ENCODE results near the gene TAPBP. TPM values are rescaled to one million over a fixed set of nuclear protein-coding genes. Genes with fewer than 3 reads are reported as not detected.
A peak's percentile ranks its signal among the peaks of the same experiment; 100 is the strongest.

Gene TAPBP
- polyA plus RNA-seq, 1 donor: 90.9 TPM

DNA sequence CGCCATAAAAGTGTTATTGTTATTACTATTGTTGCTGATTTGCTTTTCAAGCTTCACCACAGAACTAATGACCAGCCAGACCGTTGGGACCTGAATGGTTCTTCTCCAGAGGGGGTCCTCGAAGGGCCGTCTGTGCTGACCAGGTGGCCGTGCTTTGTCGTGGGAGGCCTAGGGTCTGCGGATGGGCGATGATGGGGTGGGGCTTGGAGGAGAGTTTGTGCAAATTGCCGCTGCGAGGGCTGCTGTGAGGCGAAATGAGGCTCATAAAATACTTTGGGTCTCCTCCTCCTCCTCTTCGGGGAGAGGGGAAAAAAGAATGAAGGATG, 9.7 kb upstream of the TAPBP start:
- no CpG with 5 or more reads among the region's 12 CpGs for WGBS (ENCODE audit: insufficient coverage, low lambda C conversion rate)
- H3K27ac ChIP-seq (ENCODE audit: low read length): peak overlapping the region; percentile 81
- no peaks in the 10 kb centered on the region for H3K27me3 ChIP-seq (ENCODE audit: control insufficient read depth, insufficient read depth, low read length)
- H3K4me1 ChIP-seq (ENCODE audit: control insufficient read depth, insufficient read depth, low read length): peaks cover 20% of the 10 kb centered on the region
- H3K4me3 ChIP-seq (ENCODE audit: low read length): peak overlapping the region; percentile 88
- peaks cover 27% of the 10 kb centered on the region for H3K36me3 ChIP-seq (ENCODE audit: control insufficient read depth, insufficient read depth, low read length)
- H3K9me3 ChIP-seq (ENCODE audit: control insufficient read depth, low read depth, low read length): no peaks in the 10 kb centered on the region
- no peak for DNase-seq

DNA sequence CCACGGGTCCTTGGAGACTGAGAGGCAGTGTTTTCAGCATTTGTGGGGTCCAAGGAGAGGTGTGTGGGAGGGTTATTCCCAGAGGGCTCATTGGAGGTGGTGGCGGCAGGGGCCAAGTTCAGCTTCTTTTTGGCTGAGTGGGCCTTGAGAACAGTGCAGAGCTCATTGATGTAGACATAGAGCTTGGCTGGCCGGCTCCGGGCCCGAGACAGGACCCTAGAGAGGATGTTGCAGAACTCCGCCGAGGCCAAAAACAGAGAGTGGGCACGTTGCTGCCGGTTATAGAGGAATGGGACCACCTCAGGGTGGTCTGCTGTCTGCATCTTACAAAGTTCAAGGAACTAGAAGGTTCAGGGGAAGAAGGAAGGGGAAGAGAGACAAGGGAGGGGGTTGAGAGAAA, 7.3 kb upstream of the TAPBP start:
- Histone ChIP-seq H3K9me3 (ENCODE audit: control insufficient read depth, low read depth, low read length) (no peaks in the 10 kb centered on the region), H3K4me3 (ENCODE audit: low read length) (no peak overlapping the region), H3K36me3 (ENCODE audit: control insufficient read depth, insufficient read depth, low read length) (peaks cover 33% of the 10 kb centered on the region), H3K27me3 (ENCODE audit: control insufficient read depth, insufficient read depth, low read length) (no peaks in the 10 kb centered on the region), H3K27ac (ENCODE audit: low read length) (no peak overlapping the region), H3K4me1 (ENCODE audit: control insufficient read depth, insufficient read depth, low read length) (peaks cover 30% of the 10 kb centered on the region)
- DNase-seq: no peak
- 73% methylated on average over 4 of the region's 9 CpGs for WGBS (ENCODE audit: insufficient coverage, low lambda C conversion rate)

DNA sequence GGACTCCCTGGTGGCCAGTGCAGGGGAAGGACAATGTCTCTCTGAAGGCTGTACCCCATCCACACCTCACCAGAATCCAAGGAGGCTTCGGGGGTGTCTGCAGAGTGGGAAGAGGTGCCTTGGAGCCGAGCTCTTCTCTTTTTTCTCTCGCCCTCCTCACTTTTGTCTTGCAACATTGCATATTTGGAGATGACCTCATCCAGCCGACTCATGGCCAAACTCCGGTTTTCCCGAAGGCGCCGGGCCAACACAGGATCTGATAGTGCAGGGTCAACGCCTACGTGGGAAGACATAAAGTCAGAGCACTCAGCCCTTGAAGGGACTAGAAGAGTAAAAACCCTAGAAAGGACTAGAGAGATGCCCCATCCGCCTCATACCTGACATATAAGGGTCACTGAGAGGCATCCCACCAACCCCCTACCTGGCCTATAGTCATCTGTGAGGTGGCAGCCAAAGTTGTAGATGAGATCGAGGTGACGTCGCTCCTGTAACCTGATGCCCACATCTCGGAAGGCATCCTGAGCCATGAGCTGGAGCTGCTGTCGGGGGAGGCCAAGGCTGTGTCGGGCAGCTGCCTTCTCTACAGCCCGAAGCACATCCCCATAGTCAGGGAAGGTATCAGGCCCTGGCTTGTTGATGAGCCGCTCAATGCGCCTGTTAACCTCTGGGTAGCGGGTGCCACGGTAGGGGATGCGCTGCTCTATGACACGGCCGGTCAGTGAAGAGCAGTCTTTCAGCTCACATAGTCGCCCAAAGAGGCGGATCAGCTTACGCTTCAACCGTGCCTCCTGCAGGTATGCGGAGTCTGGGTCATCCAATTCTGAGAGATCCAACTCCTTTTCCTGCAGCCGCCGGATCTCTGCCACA, 6.7 kb upstream of the TAPBP start:
- no peak for DNase-seq
- no peak overlapping the region for H3K27ac ChIP-seq (ENCODE audit: low read length)
- H3K27me3 ChIP-seq (ENCODE audit: control insufficient read depth, insufficient read depth, low read length): no peaks in the 10 kb centered on the region
- peaks cover 30% of the 10 kb centered on the region for H3K4me1 ChIP-seq (ENCODE audit: control insufficient read depth, insufficient read depth, low read length)
- H3K36me3 ChIP-seq (ENCODE audit: control insufficient read depth, insufficient read depth, low read length): peaks cover 39% of the 10 kb centered on the region
- H3K4me3 ChIP-seq (ENCODE audit: low read length): no peak overlapping the region
- 100% methylated on average over 1 of the region's 32 CpGs for WGBS (ENCODE audit: insufficient coverage, low lambda C conversion rate)
- no peaks in the 10 kb centered on the region for H3K9me3 ChIP-seq (ENCODE audit: control insufficient read depth, low read depth, low read length)

DNA sequence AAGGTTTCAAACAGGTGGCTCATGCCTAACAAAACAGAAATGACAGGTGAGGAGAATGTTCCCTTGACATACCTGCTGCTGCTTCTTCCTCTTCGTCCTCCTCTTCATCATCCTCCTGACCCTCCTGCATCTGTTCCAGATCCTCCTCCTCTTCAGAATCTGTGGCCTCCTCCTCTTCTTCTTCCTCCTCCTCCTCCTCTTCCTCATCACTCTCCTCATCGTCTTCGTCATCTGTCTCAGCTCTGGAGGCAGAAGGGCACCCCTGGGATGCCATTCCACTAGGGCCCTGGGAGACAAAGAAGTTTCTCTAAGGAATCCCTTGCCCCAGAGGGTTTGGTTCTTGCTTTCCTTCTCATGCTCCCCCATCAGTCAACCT, 6.0 kb upstream of the TAPBP start:
- Histone ChIP-seq H3K27me3 (ENCODE audit: control insufficient read depth, insufficient read depth, low read length) (no peaks in the 10 kb centered on the region), H3K9me3 (ENCODE audit: control insufficient read depth, low read depth, low read length) (no peaks in the 10 kb centered on the region), H3K4me1 (ENCODE audit: control insufficient read depth, insufficient read depth, low read length) (peaks cover 36% of the 10 kb centered on the region), H3K36me3 (ENCODE audit: control insufficient read depth, insufficient read depth, low read length) (peaks cover 39% of the 10 kb centered on the region), H3K27ac (ENCODE audit: low read length) (no peak overlapping the region), H3K4me3 (ENCODE audit: low read length) (no peak overlapping the region)
- no peak for DNase-seq
- WGBS (ENCODE audit: insufficient coverage, low lambda C conversion rate): no CpG with 5 or more reads among the region's 3 CpGs

DNA sequence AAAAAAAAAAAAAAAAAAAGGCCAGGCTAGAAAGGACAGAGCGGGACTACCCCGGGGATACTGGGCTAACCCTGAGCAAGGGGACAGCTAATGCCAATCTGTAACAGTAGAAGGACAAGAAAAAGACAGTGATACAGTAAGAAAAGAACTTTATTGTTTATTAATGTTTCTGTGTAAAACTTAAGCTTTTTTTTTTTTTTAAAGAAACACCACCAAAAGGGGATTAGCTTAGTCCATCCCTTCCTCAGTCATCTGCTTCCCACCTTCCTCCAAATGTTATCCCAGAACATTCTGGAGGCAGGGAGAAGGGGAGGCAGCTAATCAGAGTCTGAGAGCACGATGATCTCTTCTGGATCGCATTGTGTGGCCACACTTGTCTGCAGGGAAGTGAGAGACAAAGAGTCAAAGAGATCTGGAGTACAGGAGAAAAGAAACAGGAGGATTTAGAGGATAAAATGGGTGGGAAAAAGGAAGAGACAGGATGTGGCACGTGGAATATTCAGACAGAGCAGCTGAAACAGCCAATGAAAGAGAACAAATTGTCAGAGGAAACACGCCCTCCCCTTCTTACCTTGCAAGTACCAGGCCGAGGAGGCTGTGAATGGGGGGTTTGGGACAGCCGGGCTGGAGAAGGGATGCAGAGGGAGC, 4.7 kb upstream of the TAPBP start:
- H3K4me1 ChIP-seq (ENCODE audit: control insufficient read depth, insufficient read depth, low read length): peaks cover 36% of the 10 kb centered on the region
- DNase-seq: no peak
- WGBS (ENCODE audit: insufficient coverage, low lambda C conversion rate): 93% methylated on average over 2 of the region's 8 CpGs

DNA sequence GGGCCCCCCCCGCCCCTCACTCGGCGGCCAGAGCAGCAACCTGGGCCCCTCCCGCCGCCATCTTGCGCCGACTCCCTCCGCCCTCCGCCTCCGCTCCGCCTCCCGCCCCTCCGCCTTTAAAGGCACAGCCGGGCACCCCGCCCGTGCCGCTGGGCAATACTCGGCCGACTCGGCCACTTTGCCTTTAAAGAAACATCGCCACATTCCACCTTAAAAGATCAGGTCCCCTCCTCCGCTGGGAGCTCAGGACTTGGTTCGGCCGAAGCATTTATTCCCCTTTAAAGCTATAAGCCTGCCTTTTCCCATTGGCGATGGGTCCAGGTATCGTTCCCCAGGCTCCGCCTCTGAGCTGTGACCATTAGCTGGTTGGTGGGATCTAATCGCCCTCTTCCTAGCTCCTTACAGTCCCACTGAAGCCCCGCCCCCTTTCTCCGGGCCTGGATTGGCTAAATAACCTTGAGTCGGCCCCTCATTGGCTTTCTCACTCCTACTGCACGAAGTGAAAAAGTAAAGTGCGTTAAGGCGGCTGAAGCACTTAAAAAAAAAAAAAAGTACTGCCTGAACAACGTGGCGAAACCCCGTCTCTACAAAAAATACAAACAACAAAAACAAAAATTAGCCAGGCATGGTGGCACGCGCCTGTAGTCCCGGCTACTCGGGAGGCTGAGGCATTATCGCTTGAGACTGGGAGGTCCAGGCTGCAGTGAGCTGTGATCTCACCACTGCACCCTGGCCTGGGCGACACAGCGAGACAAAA, 4.0 kb upstream of the TAPBP start, which contains the start of gene ZBTB22:
ZBTB22 (minus strand) TSS at position 76 of the 757 bp plus-strand sequence. CDS start 828 bp downstream, outside the sequence.
- Histone ChIP-seq H3K36me3 (ENCODE audit: control insufficient read depth, insufficient read depth, low read length) (peaks cover 39% of the 10 kb centered on the region), H3K4me1 (ENCODE audit: control insufficient read depth, insufficient read depth, low read length) (peaks cover 36% of the 10 kb centered on the region), H3K27ac (ENCODE audit: low read length) (peak within 1 kb of the TSS; percentile 93), H3K4me3 (ENCODE audit: low read length) (peak within 1 kb of the TSS; percentile 47), H3K27me3 (ENCODE audit: control insufficient read depth, insufficient read depth, low read length) (no peaks in the 10 kb centered on the region), H3K9me3 (ENCODE audit: control insufficient read depth, low read depth, low read length) (no peaks in the 10 kb centered on the region)
- peak; percentile 99 to 100 for DNase-seq
- 0% methylated on average over 2 of the region's 44 CpGs for WGBS (ENCODE audit: insufficient coverage, low lambda C conversion rate)

More for the DNA sequence above, 4.7 kb upstream of the TAPBP start:
- Histone ChIP-seq H3K9me3 (ENCODE audit: control insufficient read depth, low read depth, low read length) (no peaks in the 10 kb centered on the region), H3K27ac (ENCODE audit: low read length) (peak overlapping the region; percentile 93), H3K4me3 (ENCODE audit: low read length) (peak overlapping the region; percentile 47), H3K27me3 (ENCODE audit: control insufficient read depth, insufficient read depth, low read length) (no peaks in the 10 kb centered on the region), H3K36me3 (ENCODE audit: control insufficient read depth, insufficient read depth, low read length) (peaks cover 39% of the 10 kb centered on the region)

DNA sequence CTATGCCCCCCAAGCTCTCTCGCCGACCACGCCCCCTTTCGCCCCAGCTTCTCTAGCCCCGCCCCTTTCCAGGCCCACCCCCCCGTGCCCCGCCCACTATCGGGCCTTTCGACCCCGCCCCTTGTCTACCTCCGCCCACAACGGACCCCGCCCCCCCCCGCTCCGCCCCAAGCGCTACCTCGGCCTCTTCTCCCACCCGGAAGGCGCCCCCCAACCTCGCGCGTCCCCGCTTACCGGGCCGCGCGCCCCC, 3.5 kb upstream of the TAPBP start:
- DNase-seq: no peak
- H3K36me3 ChIP-seq (ENCODE audit: control insufficient read depth, insufficient read depth, low read length): peaks cover 39% of the 10 kb centered on the region
- no peaks in the 10 kb centered on the region for H3K27me3 ChIP-seq (ENCODE audit: control insufficient read depth, insufficient read depth, low read length)
- H3K9me3 ChIP-seq (ENCODE audit: control insufficient read depth, low read depth, low read length): no peaks in the 10 kb centered on the region
- peak overlapping the region; percentile 47 for H3K4me3 ChIP-seq (ENCODE audit: low read length)
- WGBS (ENCODE audit: insufficient coverage, low lambda C conversion rate): no CpG with 5 or more reads among the region's 27 CpGs
- peaks cover 36% of the 10 kb centered on the region for H3K4me1 ChIP-seq (ENCODE audit: control insufficient read depth, insufficient read depth, low read length)
- H3K27ac ChIP-seq (ENCODE audit: low read length): no peak overlapping the region

DNA sequence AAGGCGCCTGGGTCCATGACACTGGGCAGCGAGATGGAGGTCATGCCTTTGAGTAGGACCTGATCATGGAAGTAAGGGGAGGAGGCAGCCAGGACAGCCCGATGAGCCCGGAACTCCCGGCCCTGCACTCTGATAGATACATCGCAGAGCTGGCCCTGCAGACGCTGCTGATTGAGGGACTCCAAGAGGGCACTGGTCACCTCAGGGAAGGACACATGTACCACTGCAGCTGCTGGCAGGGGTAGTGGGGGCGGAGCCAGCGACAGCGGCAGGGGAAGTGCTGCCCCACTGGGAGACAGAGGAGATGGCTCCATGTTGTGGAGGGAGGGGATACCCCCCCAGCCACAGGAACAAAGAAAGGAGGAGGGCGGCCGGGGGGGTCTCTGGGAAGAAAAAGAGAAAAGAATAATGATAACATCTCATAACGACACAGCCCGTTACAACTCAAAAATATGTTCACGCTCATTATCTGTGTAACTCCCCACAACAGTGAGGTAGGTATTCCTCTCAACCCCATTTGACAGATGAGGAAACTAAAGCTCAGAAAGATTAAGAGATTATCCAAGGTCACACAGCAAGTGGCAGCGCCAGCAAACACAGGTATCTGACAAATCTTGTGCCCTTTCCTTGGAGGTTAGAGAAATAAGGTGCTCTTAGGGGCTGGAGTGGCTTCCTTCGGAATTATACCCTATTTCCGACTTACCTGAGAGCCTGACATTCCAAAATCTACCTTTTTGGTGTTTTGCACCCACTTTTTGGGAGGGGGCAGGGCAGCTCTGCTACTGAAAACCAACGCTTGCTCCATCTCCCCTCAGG, 2.9 kb upstream of the TAPBP start:
- Histone ChIP-seq H3K36me3 (ENCODE audit: control insufficient read depth, insufficient read depth, low read length) (peaks cover 39% of the 10 kb centered on the region), H3K4me3 (ENCODE audit: low read length) (peak overlapping the region; percentile 39), H3K27ac (ENCODE audit: low read length) (no peak overlapping the region), H3K27me3 (ENCODE audit: control insufficient read depth, insufficient read depth, low read length) (no peaks in the 10 kb centered on the region), H3K4me1 (ENCODE audit: control insufficient read depth, insufficient read depth, low read length) (peaks cover 38% of the 10 kb centered on the region), H3K9me3 (ENCODE audit: control insufficient read depth, low read depth, low read length) (no peaks in the 10 kb centered on the region)
- 97% methylated on average over 5 of the region's 19 CpGs for WGBS (ENCODE audit: insufficient coverage, low lambda C conversion rate)
- DNase-seq: peak in 1 of 2 donors; percentile 14

DNA sequence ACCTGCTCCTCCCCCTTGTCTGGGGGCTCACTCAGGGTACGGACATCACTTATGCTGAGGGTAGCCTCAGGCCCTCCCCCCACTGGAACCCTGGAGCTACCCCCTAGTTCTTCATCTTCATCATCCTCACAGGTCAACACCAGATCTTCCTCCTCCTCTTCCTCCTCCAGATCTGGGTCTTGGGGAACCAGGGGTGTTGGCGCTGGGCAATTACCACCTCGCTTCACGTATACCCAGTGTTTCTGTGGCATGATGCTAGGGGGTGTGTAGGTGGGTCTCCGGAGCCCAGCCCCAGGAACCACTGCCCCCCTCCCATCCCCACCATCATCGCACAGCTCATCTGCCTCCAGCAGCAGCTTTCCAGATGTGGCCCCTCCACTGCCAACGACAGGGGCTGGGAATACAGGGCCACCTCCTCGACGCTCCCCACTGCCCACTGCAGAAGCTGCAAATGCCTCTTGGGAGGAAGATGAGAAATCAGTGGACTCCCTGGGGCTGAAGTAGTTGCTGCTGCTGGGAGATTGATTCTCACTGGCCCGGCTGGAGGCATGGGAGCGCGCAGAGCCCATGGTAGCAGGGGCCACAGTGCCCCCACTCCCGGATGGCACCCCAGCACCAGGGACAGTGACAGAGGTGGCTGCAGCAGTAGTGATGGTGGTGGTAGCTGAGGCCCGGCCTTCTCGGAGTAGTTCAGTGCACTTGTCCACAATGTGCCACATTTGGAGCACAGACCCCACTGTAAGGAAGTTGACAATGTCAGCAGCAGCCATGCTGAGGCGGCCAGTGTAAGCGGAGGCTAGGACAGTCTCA, 2.1 kb upstream of the TAPBP start:
- Histone ChIP-seq H3K4me1 (ENCODE audit: control insufficient read depth, insufficient read depth, low read length) (peaks cover 36% of the 10 kb centered on the region), H3K9me3 (ENCODE audit: control insufficient read depth, low read depth, low read length) (no peaks in the 10 kb centered on the region), H3K36me3 (ENCODE audit: control insufficient read depth, insufficient read depth, low read length) (peaks cover 39% of the 10 kb centered on the region), H3K4me3 (ENCODE audit: low read length) (no peak overlapping the region), H3K27me3 (ENCODE audit: control insufficient read depth, insufficient read depth, low read length) (no peaks in the 10 kb centered on the region), H3K27ac (ENCODE audit: low read length) (no peak overlapping the region)
- no peak for DNase-seq
- no CpG with 5 or more reads among the region's 17 CpGs for WGBS (ENCODE audit: insufficient coverage, low lambda C conversion rate)
